ENCODE measurements around the gene FBXO24. TPM values are rescaled to one million over a fixed set of nuclear protein-coding genes. Genes with fewer than 3 reads are reported as not detected.

FBXO24 gene
- total RNA-seq, 4 donors from 2014 or later, result 0.34 to 0.44 TPM; not detected in 2

GRCh38 chr7:100623951-100624824 lies 38.1 kb downstream of the FBXO24 start:
- no peak for TF ChIP-seq CTCF (IDR thresholded peaks at IDR 0.05; ENCODE audit: low read depth)

- TF ChIP-seq CTCF (IDR thresholded peaks at IDR 0.05; ENCODE audit: low read depth), result no peak
Measured at GRCh38 chr7:100626055-100626454, 39.9 kb downstream of the FBXO24 start.

- TF ChIP-seq CTCF (IDR thresholded peaks at IDR 0.05; ENCODE audit: low read depth), result no peak
Measured at GRCh38 chr7:100626530-100627237, 40.6 kb downstream of the FBXO24 start.

GRCh38 chr7:100627238-100627549 lies 41.1 kb downstream of the FBXO24 start:
- TF ChIP-seq CTCF (IDR thresholded peaks at IDR 0.05; ENCODE audit: low read depth), result no peak

GRCh38 chr7:100629117-100629716 lies 43.1 kb downstream of the FBXO24 start:
- TF ChIP-seq CTCF (IDR thresholded peaks at IDR 0.05; ENCODE audit: low read depth), result no peak

- no peak for TF ChIP-seq CTCF (IDR thresholded peaks at IDR 0.05; ENCODE audit: low read depth)
Measured at GRCh38 chr7:100630066-100630465, 43.9 kb downstream of the FBXO24 start.

Data from subcutaneous adipose tissue (tissue), 4 donors.